Fibroblast of lung (primary cell): ENCODE results near the gene HMOX2. TPM values are rescaled to one million over a fixed set of nuclear protein-coding genes. Genes with fewer than 3 reads are reported as not detected.

Experiments used
- DNase-seq, 2 donors: peaks; one replicate each; pipeline versions ENCODE4 v3.0.0 to v3.0.0-alpha.2; 2010; ENCODE audit warnings: low read depth in 2 of 2
- H2AFZ ChIP-seq: 2 replicates; pipeline ENCODE4 v1.5.1; 2012; ENCODE audit warnings: low read length, control low read depth, inconsistent platforms
- H3K27ac ChIP-seq: 2 replicates; pipeline ENCODE4 v1.5.1; 2011; ENCODE audit warnings: low read length, control low read depth; ENCODE audit not compliant: insufficient read depth
- H3K27me3 ChIP-seq: 2 replicates; pipeline ENCODE4 v1.5.1; 2011; ENCODE audit warnings: mild to moderate bottlenecking, low read length; ENCODE audit not compliant: control insufficient read depth, insufficient read depth
- H3K36me3 ChIP-seq: 2 replicates; pipeline ENCODE4 v1.5.1; 2011; ENCODE audit warnings: low read length; ENCODE audit not compliant: control insufficient read depth, insufficient read depth
- H3K4me1 ChIP-seq: 2 replicates; pipeline ENCODE4 v1.5.1; 2011; ENCODE audit warnings: low read length; ENCODE audit not compliant: control insufficient read depth, insufficient read depth; ENCODE audit errors: extremely low read depth
- H3K4me2 ChIP-seq: 2 replicates; pipeline ENCODE4 v1.5.1; 2011; ENCODE audit warnings: low read length, control low read depth; ENCODE audit not compliant: insufficient read depth; ENCODE audit errors: extremely low read depth
- H3K4me3 ChIP-seq, 4 experiments: fragments of 200-600 bp in 1 of 4; sonication (generic) in 1 of 4; replicated peaks in 1 of 4; 2 replicates each; pipeline ENCODE4 v1.5.1; 2011 to 2016; ENCODE audit warnings: low read length in 4 of 4, low read depth in 3 of 4, mild to moderate bottlenecking in 3 of 4, control low read depth in 2 of 4, inconsistent platforms in 1 of 4, mixed read lengths in 1 of 4; ENCODE audit not compliant: insufficient read depth in 1 of 4; ENCODE audit errors: control extremely low read depth in 1 of 4
- H3K79me2 ChIP-seq: 2 replicates; pipeline ENCODE4 v1.5.1; 2012; ENCODE audit warnings: mild to moderate bottlenecking, low read length, inconsistent platforms; ENCODE audit not compliant: control insufficient read depth, insufficient read depth
- H3K9ac ChIP-seq: 2 replicates; pipeline ENCODE4 v1.5.1; 2011; ENCODE audit warnings: mild to moderate bottlenecking, low read length, control low read depth; ENCODE audit not compliant: insufficient read depth
- H3K9me3 ChIP-seq: 2 replicates; pipeline ENCODE4 v1.5.1; 2012; ENCODE audit warnings: low read depth, low read length; ENCODE audit not compliant: control insufficient read depth, insufficient read depth
- H4K20me1 ChIP-seq: 2 replicates; pipeline ENCODE4 v1.5.1; 2011; ENCODE audit warnings: low read length; ENCODE audit not compliant: control insufficient read depth, insufficient read depth; ENCODE audit errors: extremely low read depth
- EZH2 ChIP-seq: IDR thresholded peaks from 2 replicates; pipeline ENCODE4 v1.5.1; 2012; ENCODE audit warnings: low read length, control low read depth, mild to moderate bottlenecking; ENCODE audit errors: missing control alignments
- polyA plus RNA-seq, 2 donors: library from polyadenylated mRNA; depleted of rRNA in 1 of 2; stranded (reverse) in 1 of 2; unstranded in 1 of 2; fragments of >200 nt; gene quantifications; 2 replicates each; pipeline ENCODE4 v1.2.1, GENCODE V29; 2011 to 2012; ENCODE audit warnings: missing spikeins in 1 of 2
- total RNA-seq: library from RNA; depleted of rRNA; stranded (reverse); fragments of >200 nt; gene quantifications from 2 replicates; pipeline ENCODE4 v1.2.1, GENCODE V29; 2014
- TF ChIP-seq, protein P1 (sequence below), 2 donors: IDR thresholded peaks in 1 of 2; conservative IDR thresholded peaks in 1 of 2; 1 replicate in 1 of 2; 2 replicates in 1 of 2; pipeline ENCODE4 v1.5.1; 2011 to 2012; ENCODE audit warnings: low read length in 2 of 2, control low read depth in 1 of 2, inconsistent platforms in 1 of 2, low read depth in 1 of 2, mild to moderate bottlenecking in 1 of 2

The HMOX2 gene
- total and polyA plus RNA-seq, 2 donors (not counting 1 experiment from before 2014, with no cell fraction given): 40.0 to 45.7 TPM

DNA sequence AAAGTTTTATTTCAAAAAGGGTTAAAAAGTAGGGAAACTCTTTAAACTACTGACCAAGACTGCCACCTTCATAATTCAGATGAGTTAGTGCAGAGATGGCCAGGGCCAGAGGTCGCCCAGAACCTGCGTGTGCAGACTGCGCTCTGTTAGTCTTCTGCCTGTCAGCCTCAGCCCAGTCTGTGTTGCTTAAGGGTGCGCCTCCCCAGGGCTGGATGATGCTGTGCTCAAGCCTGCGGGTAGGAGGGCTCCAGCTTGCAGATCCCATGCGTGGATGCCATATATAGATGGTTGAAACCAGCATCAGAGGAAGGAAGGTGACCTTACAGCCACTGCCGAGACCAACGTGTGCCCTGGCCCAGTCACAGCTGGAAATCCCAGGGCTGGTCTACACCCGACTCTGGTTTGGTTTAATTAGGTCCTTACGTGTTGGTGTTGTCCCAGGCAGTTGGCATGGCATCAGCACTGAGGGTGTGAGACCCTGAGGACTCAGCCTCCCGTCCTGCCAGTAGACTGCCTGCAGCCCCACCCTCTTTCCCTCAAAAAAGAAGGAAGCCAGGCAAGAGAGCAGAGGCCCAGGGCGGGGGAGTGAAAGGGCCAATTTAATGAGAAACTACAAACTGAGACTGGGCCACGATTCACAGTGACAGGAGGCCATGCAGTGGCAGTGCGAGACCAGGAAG is 34.7 kb downstream of the HMOX2 start:
- no peak overlapping the region for H3K9ac ChIP-seq
- H3K9me3 ChIP-seq: no peaks in the 10 kb centered on the region
- H3K4me1 ChIP-seq: no peaks in the 10 kb centered on the region
- no peaks in the 10 kb centered on the region for H3K27me3 ChIP-seq
- H3K79me2 ChIP-seq: no peaks in the 10 kb centered on the region
- H3K4me3 ChIP-seq: no peak overlapping the region
- no peaks in the 10 kb centered on the region for H4K20me1 ChIP-seq
- no peak overlapping the region for H3K27ac ChIP-seq
- DNase-seq: no peak
- TF ChIP-seq EZH2: no peak
- H2AFZ ChIP-seq: no peak overlapping the region
- H3K36me3 ChIP-seq: peaks cover 26% of the 10 kb centered on the region
- H3K4me2 ChIP-seq: no peak overlapping the region

DNA sequence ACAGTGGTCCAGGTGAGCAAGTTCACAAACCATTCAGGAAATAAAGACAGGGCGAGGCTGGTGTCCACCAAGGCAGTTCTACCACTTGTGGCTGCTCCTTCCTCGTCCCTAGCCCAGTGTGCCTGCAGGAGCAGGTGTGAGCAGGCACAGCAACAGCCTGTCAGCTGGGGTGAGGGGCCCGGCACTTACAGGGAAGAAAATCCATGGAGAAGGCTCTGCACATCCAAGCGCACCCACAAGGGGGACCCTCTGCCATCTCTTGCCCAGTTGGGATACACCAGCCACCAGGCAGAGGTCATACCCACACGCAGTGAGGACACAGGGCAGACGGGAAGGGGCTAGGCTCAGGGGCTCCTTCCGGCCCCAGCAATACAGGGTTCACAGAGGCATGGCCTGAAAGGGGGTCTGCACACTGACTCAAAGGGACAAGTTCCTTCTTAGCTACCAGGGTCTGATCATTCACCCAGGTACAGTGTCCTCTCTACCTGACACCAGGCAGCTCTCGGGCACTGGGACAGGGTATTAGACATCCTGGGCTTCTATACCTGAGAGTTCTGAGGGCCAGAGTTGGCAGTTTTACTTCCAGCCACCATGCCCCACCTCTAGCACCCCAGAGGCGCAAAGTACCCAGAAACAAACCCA is 35.4 kb downstream of the HMOX2 start:
- Histone ChIP-seq H3K9ac (no peak overlapping the region), H3K36me3 (peaks cover 26% of the 10 kb centered on the region), H3K27me3 (no peaks in the 10 kb centered on the region), H3K9me3 (no peaks in the 10 kb centered on the region), H4K20me1 (no peaks in the 10 kb centered on the region), H3K79me2 (no peaks in the 10 kb centered on the region), H3K4me1 (no peaks in the 10 kb centered on the region), H2AFZ (no peak overlapping the region), H3K4me2 (no peak overlapping the region), H3K27ac (no peak overlapping the region), H3K4me3 (no peak overlapping the region)
- peak; percentile 24 to 50 for DNase-seq
- TF ChIP-seq, protein P1, sequence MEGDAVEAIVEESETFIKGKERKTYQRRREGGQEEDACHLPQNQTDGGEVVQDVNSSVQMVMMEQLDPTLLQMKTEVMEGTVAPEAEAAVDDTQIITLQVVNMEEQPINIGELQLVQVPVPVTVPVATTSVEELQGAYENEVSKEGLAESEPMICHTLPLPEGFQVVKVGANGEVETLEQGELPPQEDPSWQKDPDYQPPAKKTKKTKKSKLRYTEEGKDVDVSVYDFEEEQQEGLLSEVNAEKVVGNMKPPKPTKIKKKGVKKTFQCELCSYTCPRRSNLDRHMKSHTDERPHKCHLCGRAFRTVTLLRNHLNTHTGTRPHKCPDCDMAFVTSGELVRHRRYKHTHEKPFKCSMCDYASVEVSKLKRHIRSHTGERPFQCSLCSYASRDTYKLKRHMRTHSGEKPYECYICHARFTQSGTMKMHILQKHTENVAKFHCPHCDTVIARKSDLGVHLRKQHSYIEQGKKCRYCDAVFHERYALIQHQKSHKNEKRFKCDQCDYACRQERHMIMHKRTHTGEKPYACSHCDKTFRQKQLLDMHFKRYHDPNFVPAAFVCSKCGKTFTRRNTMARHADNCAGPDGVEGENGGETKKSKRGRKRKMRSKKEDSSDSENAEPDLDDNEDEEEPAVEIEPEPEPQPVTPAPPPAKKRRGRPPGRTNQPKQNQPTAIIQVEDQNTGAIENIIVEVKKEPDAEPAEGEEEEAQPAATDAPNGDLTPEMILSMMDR (conservative IDR thresholded peaks at IDR 0.05 in 1 of 2, IDR thresholded peaks at IDR 0.05 in 1 of 2; ENCODE audit: low read depth in 1 of 2, low read length in 2 of 2): peak; percentile 22 to 64
- TF ChIP-seq EZH2: no peak

DNA sequence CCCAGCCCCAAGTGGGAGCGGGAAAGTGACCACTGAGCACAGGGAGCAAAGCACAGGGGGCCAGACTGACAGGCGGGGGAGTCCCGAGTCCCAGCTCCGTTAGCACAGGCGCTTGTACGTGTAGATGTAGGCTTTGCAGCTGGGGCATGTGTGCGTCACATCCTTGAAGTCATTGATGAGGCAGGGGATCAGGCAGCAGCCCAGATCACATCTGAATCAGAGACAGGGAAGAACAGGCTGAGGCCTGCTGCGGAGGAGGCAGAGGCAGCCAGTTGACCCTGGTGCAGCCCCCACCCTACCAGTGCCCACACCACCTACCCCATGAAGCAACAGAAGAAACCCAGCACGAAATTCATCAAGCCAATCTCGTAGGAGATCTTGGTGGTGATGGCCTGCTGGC is 36.3 kb downstream of the HMOX2 start:
- H3K9ac ChIP-seq: no peak overlapping the region
- H3K79me2 ChIP-seq: no peaks in the 10 kb centered on the region
- H3K27ac ChIP-seq: no peak overlapping the region
- no peak for TF ChIP-seq EZH2
- TF ChIP-seq, protein P1 (conservative IDR thresholded peaks at IDR 0.05 in 1 of 2, IDR thresholded peaks at IDR 0.05 in 1 of 2; ENCODE audit: low read depth in 1 of 2, low read length in 2 of 2): no peak
- no peaks in the 10 kb centered on the region for H4K20me1 ChIP-seq
- peak in 1 of 2 donors; percentile 30 for DNase-seq
- no peak overlapping the region for H2AFZ ChIP-seq
- H3K4me1 ChIP-seq: no peaks in the 10 kb centered on the region
- no peak overlapping the region for H3K4me3 ChIP-seq
- no peaks in the 10 kb centered on the region for H3K9me3 ChIP-seq
- H3K27me3 ChIP-seq: no peaks in the 10 kb centered on the region
- H3K36me3 ChIP-seq: peaks cover 26% of the 10 kb centered on the region
- H3K4me2 ChIP-seq: no peak overlapping the region
